Uterus (tissue), 4 donors: ENCODE results near the gene PICK1. TPM values are rescaled to one million over a fixed set of nuclear protein-coding genes. Genes with fewer than 3 reads are reported as not detected.

Experiments used
- DNase-seq, 2 donors: peaks; one replicate each; pipeline ENCODE4 v3.0.0-alpha.2; 2019 to 2020
- H3K27ac ChIP-seq, 2 donors: fragments of 200-600 bp; sonication (generic); 1 replicate in 1 of 2; 2 replicates in 1 of 2; pipeline ENCODE4 v1.5.1; 2016 to 2018
- H3K27me3 ChIP-seq, 2 donors: fragments of 200-600 bp; sonication (generic); one replicate each; pipeline ENCODE4 v1.5.1; 2018 to 2019; ENCODE audit warnings: control low read depth in 1 of 2
- H3K36me3 ChIP-seq, 2 donors: fragments of 200-600 bp; sonication (generic); one replicate each; pipeline ENCODE4 v1.5.1; 2019; ENCODE audit warnings: control low read depth in 1 of 2
- H3K4me1 ChIP-seq, 2 donors: fragments of 200-600 bp; sonication (generic); one replicate each; pipeline ENCODE4 v1.5.1; 2018 to 2019; ENCODE audit warnings: control low read depth in 1 of 2
- H3K4me3 ChIP-seq, 2 donors: fragments of 200-600 bp; sonication (generic); 1 replicate in 1 of 2; 2 replicates in 1 of 2; pipeline ENCODE4 v1.5.1; 2018 to 2019; ENCODE audit warnings: mild to moderate bottlenecking in 1 of 2
- H3K9me3 ChIP-seq, 2 donors: fragments of 200-600 bp; sonication (generic); one replicate each; pipeline ENCODE4 v1.5.1; 2019; ENCODE audit warnings: control low read depth in 1 of 2
- POLR2A ChIP-seq, 2 donors: fragments of 450-650 bp; IDR thresholded peaks; one replicate each; pipeline ENCODE4 v1.6.1; 2016; ENCODE audit warnings: antibody characterized with exemption in 2 of 2, mild to moderate bottlenecking in 1 of 2, moderate library complexity in 1 of 2
- intact Hi-C: fragments of 100-400 bp; cut with DNase I; formaldehyde crosslinking; loops from one replicate; pipeline ENCODE4 v1.15.1; 2023; ENCODE audit warnings: low total_unique reads
- total RNA-seq, 4 donors: library from RNA; depleted of rRNA in 3 of 4; stranded (reverse); fragments of >200 nt in 3 of 4; gene quantifications; one replicate each; pipeline versions ENCODE4 v1.1.0 to v1.2.4, GENCODE V29; 2014 to 2023
- TF ChIP-seq, protein P1 (sequence below), 4 experiments: fragments of 200-600 bp in 2 of 4; fragments of 450-650 bp in 2 of 4; sonication (generic) in 2 of 4; IDR thresholded peaks; one replicate each; pipeline ENCODE4 v1.5.1; 2016 to 2019; ENCODE audit warnings: antibody characterized with exemption in 4 of 4, mild to moderate bottlenecking in 2 of 4, moderate library complexity in 1 of 4
- donor health status: DM: yes; HTN: yes; CAD: no.

The PICK1 gene
- total RNA-seq, 4 donors from 2014 or later = 2.9 to 38.7 (median 29.2) TPM

DNA sequence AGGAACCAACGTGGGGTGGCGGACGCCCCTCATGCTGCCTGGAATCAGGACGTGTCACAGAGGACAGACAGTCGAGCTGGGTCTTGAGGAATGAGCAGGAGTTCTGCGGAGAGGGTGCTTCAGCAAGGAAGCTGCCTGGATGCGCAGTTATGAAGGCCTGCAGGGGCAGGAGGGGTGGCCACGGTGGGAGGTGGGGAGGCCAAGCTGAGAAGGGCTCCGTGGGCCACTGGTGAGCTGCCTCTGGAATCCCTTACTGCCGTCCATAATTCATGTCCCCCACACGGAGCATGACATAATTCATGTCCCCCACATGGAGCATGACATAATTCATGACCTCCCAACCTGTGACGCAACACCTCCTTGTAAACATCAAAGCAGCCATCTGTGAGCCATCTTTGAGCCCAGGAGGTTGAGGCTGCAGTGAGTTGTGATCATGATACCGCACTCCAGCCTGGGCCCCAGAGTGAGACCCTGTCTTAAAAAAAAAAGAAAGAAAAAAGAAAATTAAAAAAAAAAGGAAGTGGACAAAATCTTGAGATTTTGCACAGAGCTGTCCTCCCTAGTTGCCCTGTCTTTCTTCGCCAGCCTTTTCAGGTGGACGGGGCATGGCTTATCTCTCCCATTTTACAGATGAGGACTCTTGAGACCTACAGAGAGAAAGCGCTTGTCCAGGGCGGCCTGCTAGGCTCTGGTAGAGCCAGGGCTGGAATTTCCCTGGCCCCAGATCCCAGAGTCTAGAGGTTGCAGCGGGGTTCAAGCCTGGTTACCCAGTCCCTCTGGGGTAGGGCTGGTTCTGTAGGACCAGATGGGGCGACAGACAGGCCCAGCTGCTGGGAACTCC is 24.3 kb upstream of the PICK1 start:
- TF ChIP-seq POLR2A (IDR thresholded peaks at IDR 0.05) = no peak
- TF ChIP-seq, protein P1, sequence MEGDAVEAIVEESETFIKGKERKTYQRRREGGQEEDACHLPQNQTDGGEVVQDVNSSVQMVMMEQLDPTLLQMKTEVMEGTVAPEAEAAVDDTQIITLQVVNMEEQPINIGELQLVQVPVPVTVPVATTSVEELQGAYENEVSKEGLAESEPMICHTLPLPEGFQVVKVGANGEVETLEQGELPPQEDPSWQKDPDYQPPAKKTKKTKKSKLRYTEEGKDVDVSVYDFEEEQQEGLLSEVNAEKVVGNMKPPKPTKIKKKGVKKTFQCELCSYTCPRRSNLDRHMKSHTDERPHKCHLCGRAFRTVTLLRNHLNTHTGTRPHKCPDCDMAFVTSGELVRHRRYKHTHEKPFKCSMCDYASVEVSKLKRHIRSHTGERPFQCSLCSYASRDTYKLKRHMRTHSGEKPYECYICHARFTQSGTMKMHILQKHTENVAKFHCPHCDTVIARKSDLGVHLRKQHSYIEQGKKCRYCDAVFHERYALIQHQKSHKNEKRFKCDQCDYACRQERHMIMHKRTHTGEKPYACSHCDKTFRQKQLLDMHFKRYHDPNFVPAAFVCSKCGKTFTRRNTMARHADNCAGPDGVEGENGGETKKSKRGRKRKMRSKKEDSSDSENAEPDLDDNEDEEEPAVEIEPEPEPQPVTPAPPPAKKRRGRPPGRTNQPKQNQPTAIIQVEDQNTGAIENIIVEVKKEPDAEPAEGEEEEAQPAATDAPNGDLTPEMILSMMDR (IDR thresholded peaks at IDR 0.05) = no peak
- H3K4me1 ChIP-seq = peaks cover 0 to 6% of the 10 kb centered on the region in 2 donors
- H3K4me3 ChIP-seq = no peak overlapping the region
- H3K27ac ChIP-seq = peak overlapping the region in 1 of 2 donors; percentile 16
- H3K9me3 ChIP-seq = no peaks in the 10 kb centered on the region
- intact Hi-C loops = no loop called here
- no peaks in the 10 kb centered on the region for H3K27me3 ChIP-seq
- no peaks in the 10 kb centered on the region for H3K36me3 ChIP-seq
- peak; percentile 60 to 83 for DNase-seq

- H3K27ac ChIP-seq = peak overlapping the region; percentile 40 to 45
- intact Hi-C loops = no loop called here
- no peak for TF ChIP-seq POLR2A (IDR thresholded peaks at IDR 0.05)
Observed at GRCh38 chr22:38033522-38034277, 23.5 kb upstream of the PICK1 start.

GRCh38 chr22:38034278-38034882 is 22.8 kb upstream of the PICK1 start:
- Histone ChIP-seq H3K27me3 (no peaks in the 10 kb centered on the region), H3K36me3 (no peaks in the 10 kb centered on the region), H3K4me3 (no peak overlapping the region), H3K9me3 (no peaks in the 10 kb centered on the region), H3K27ac (peak overlapping the region; percentile 40 to 45), H3K4me1 (peaks cover 0 to 9% of the 10 kb centered on the region in 2 donors)
- no peak for TF ChIP-seq POLR2A (IDR thresholded peaks at IDR 0.05)
- TF ChIP-seq, protein P1 (IDR thresholded peaks at IDR 0.05) = no peak
- DNase-seq = peak; percentile 64 to 72
- intact Hi-C loops = no loop called here

More at GRCh38 chr22:38033522-38034277, 23.5 kb upstream of the PICK1 start:
- no peaks in the 10 kb centered on the region for H3K36me3 ChIP-seq
- peaks cover 0 to 6% of the 10 kb centered on the region in 2 donors for H3K4me1 ChIP-seq
- no peak for DNase-seq
- H3K27me3 ChIP-seq = no peaks in the 10 kb centered on the region
- H3K4me3 ChIP-seq = no peak overlapping the region
- H3K9me3 ChIP-seq = no peaks in the 10 kb centered on the region

GRCh38 chr22:38034884-38035529 is 22.2 kb upstream of the PICK1 start:
- Histone ChIP-seq H3K4me1 (peaks cover 0 to 9% of the 10 kb centered on the region in 2 donors), H3K4me3 (no peak overlapping the region), H3K9me3 (no peaks in the 10 kb centered on the region), H3K36me3 (no peaks in the 10 kb centered on the region), H3K27ac (peak overlapping the region; percentile 5 to 14), H3K27me3 (no peaks in the 10 kb centered on the region)
- TF ChIP-seq, protein P1 (IDR thresholded peaks at IDR 0.05) = no peak
- TF ChIP-seq POLR2A (IDR thresholded peaks at IDR 0.05) = no peak
- intact Hi-C loops = no loop called here
- no peak for DNase-seq

- H3K4me1 ChIP-seq = peaks cover 0 to 9% of the 10 kb centered on the region in 2 donors
- H3K9me3 ChIP-seq = no peaks in the 10 kb centered on the region
- no peak overlapping the region for H3K4me3 ChIP-seq
- no peaks in the 10 kb centered on the region for H3K27me3 ChIP-seq
- H3K27ac ChIP-seq = no peak overlapping the region
- no peak for DNase-seq
- TF ChIP-seq, protein P1 (IDR thresholded peaks at IDR 0.05) = no peak
- TF ChIP-seq POLR2A (IDR thresholded peaks at IDR 0.05) = no peak
- H3K36me3 ChIP-seq = no peaks in the 10 kb centered on the region
- intact Hi-C loops = no loop called here
Observed at GRCh38 chr22:38035530-38035885, 21.7 kb upstream of the PICK1 start.
